LNCaP clone FGC (cell line): Measurements from ENCODE around the gene OR2AG1.
"Not testable (repeated sequence)": the region's sequence is repeated elsewhere in the genome, so short reads cannot be mapped to it uniquely, and the experiment has no call there.

Source experiments
- DNase-seq: peaks from one replicate; pipeline ENCODE4 v3.0.0-alpha.2; 2011; ENCODE audit warnings: low read depth
- H3K4me3 ChIP-seq: 2 replicates; pipeline ENCODE4 v1.5.1; 2011; ENCODE audit warnings: mild to moderate bottlenecking, low read depth, low read length, control low read depth
- CTCF ChIP-seq: IDR thresholded peaks from 2 replicates; pipeline ENCODE4 v1.5.1; 2012; ENCODE audit warnings: mild to moderate bottlenecking; ENCODE audit not compliant: control insufficient read depth, insufficient read depth; ENCODE audit errors: extremely low read depth

OR2AG1 gene

GRCh38 chr11:6790546-6790945 is 7.7 kb downstream of the OR2AG1 start:
- no peak for DNase-seq
- no peak for TF ChIP-seq CTCF
- H3K4me3 ChIP-seq, result no peak overlapping the region

GRCh38 chr11:6794639-6795038 is 11.8 kb downstream of the OR2AG1 start:
- TF ChIP-seq CTCF, result no peak
- H3K4me3 ChIP-seq, result no peak overlapping the region
- DNase-seq, result no peak

- no peak for DNase-seq
- TF ChIP-seq CTCF, result no peak
- no peak within 1 kb of the TSS for H3K4me3 ChIP-seq
Measured at GRCh38 chr11:6799402-6799801, 16.6 kb downstream of the OR2AG1 start, which contains the start of gene OR6A2. OR6A2 (minus strand) TSS chr11:6799689; CDS start chr11:6795708, 3,981 bp downstream.

GRCh38 chr11:6801075-6801474 is 18.3 kb downstream of the OR2AG1 start:
- H3K4me3 ChIP-seq, DNase-seq: not testable (repeated sequence)

GRCh38 chr11:6812390-6813005 is 29.7 kb downstream of the OR2AG1 start:
- peak; percentile 7 for DNase-seq

GRCh38 chr11:6813656-6814055 is 30.8 kb downstream of the OR2AG1 start:
- no peak for DNase-seq
- H3K4me3 ChIP-seq, result no peak overlapping the region
- TF ChIP-seq CTCF, result no peak

More at GRCh38 chr11:6812390-6813005, 29.7 kb downstream of the OR2AG1 start:
- H3K4me3 ChIP-seq, result no peak overlapping the region
- peak; percentile 89 for TF ChIP-seq CTCF

GRCh38 chr11:6817694-6818093 is 34.9 kb downstream of the OR2AG1 start:
- H3K4me3 ChIP-seq, result no peak overlapping the region
- no peak for DNase-seq
- 0 out of 2 replicates have a peak, but pooled peaks have one; percentile 3 for TF ChIP-seq CTCF
